Activated naive CD8-positive, alpha-beta T cell treated with anti-CD3 and anti-CD28 coated beads for 36 hours (primary cell): ENCODE results near the gene SORBS1. TPM values are rescaled to one million over a fixed set of nuclear protein-coding genes. Genes with fewer than 3 reads are reported as not detected.

Experiments
- DNase-seq: peaks from one replicate; pipeline ENCODE4 v3.0.0; 2021
- H3K27ac Mint-ChIP-seq: one replicate; pipeline ENCODE4 v1.8.0; 2022; ENCODE audit warnings: mild to moderate bottlenecking, moderate library complexity, mixed read lengths
- H3K27me3 Mint-ChIP-seq: one replicate; pipeline ENCODE4 v1.8.0; 2022; ENCODE audit warnings: mild to moderate bottlenecking, mixed read lengths
- H3K36me3 Mint-ChIP-seq: one replicate; pipeline ENCODE4 v1.8.0; 2021; ENCODE audit warnings: mild to moderate bottlenecking, mixed read lengths
- H3K4me1 Mint-ChIP-seq: one replicate; pipeline ENCODE4 v1.8.0; 2021; ENCODE audit warnings: mixed read lengths
- H3K4me3 Mint-ChIP-seq: one replicate; pipeline ENCODE4 v1.8.0; 2022; ENCODE audit warnings: mild to moderate bottlenecking, moderate library complexity, mixed read lengths
- H3K9me3 Mint-ChIP-seq: one replicate; pipeline ENCODE4 v1.8.0; 2022; ENCODE audit warnings: mixed read lengths
- total RNA-seq, 2 experiments: library from RNA; stranded (reverse); gene quantifications; one replicate each; pipeline ENCODE4 v1.2.3, GENCODE V29; 2021

Gene SORBS1
- total RNA-seq, 2 experiments from 2014 or later = 0.54 to 0.64 TPM

- H3K27me3 Mint-ChIP-seq = peaks cover 10% of the 10 kb centered on the region
- H3K36me3 Mint-ChIP-seq = no peaks in the 10 kb centered on the region
- peaks cover 2% of the 10 kb centered on the region for H3K4me1 Mint-ChIP-seq
- no peak overlapping the region for H3K4me3 Mint-ChIP-seq
- no peak overlapping the region for H3K27ac Mint-ChIP-seq
- no peak for DNase-seq
- H3K9me3 Mint-ChIP-seq = no peaks in the 10 kb centered on the region
Measured at GRCh38 chr10:95464280-95464679, 96.9 kb downstream of the SORBS1 start.

- peaks cover 10% of the 10 kb centered on the region for H3K27me3 Mint-ChIP-seq
- H3K4me3 Mint-ChIP-seq = no peak overlapping the region
- no peak for DNase-seq
- H3K9me3 Mint-ChIP-seq = no peaks in the 10 kb centered on the region
- H3K36me3 Mint-ChIP-seq = no peaks in the 10 kb centered on the region
- peaks cover 2% of the 10 kb centered on the region for H3K4me1 Mint-ChIP-seq
- no peak overlapping the region for H3K27ac Mint-ChIP-seq
Measured at GRCh38 chr10:95462740-95463667, 98.2 kb downstream of the SORBS1 start.

DNA sequence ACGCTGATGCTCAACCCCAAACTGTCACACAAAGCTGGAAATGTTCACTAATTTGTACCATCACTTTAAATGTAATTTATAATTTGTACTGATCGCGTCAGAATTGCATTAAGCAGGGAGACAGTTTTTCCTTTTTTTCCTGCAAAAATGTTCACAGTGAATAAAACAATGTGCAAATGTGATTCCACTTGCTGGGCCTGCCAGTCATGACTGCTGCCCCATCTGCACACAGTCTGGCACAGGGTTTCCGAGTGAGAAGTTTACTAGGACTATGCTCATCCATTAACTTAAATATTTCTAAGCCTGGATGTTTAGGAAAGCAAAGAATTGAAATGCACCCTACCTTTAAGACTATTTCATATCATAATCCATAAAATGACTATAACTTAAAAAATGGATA is 99.6 kb downstream of the SORBS1 start:
- Mint-ChIP-seq H3K27ac (no peak overlapping the region), H3K9me3 (no peaks in the 10 kb centered on the region), H3K27me3 (peaks cover 10% of the 10 kb centered on the region), H3K36me3 (no peaks in the 10 kb centered on the region), H3K4me1 (peaks cover 2% of the 10 kb centered on the region), H3K4me3 (no peak overlapping the region)
- no peak for DNase-seq

GRCh38 chr10:95459446-95460045 is 101.6 kb downstream of the SORBS1 start:
- no peak for DNase-seq
- H3K4me1 Mint-ChIP-seq = no peaks in the 10 kb centered on the region
- no peaks in the 10 kb centered on the region for H3K9me3 Mint-ChIP-seq
- H3K27ac Mint-ChIP-seq = no peak overlapping the region
- no peaks in the 10 kb centered on the region for H3K36me3 Mint-ChIP-seq
- no peak overlapping the region for H3K4me3 Mint-ChIP-seq
- peaks cover 14% of the 10 kb centered on the region for H3K27me3 Mint-ChIP-seq

DNA sequence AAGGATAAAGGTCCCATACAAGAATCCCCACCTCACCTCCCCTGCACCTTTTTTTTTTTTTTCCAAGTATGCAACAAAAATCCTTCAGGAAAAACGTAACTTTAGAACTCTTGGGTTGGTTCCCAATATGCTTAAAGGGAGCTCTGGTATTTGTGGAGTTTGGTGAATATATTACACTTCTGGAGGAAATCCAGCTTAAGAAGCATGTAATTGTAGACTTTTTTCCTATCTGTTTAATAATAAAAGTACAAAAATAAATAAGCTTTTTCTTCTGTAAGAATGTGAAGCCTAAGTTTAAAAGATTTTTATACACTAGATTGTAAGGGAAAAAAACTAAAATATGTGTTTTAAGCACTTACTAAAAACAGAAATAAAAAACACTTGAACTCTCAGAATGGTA is 102.3 kb downstream of the SORBS1 start:
- Mint-ChIP-seq H3K27ac (no peak overlapping the region), H3K4me1 (no peaks in the 10 kb centered on the region), H3K4me3 (no peak overlapping the region), H3K9me3 (no peaks in the 10 kb centered on the region), H3K27me3 (peaks cover 14% of the 10 kb centered on the region), H3K36me3 (no peaks in the 10 kb centered on the region)
- DNase-seq = no peak

DNA sequence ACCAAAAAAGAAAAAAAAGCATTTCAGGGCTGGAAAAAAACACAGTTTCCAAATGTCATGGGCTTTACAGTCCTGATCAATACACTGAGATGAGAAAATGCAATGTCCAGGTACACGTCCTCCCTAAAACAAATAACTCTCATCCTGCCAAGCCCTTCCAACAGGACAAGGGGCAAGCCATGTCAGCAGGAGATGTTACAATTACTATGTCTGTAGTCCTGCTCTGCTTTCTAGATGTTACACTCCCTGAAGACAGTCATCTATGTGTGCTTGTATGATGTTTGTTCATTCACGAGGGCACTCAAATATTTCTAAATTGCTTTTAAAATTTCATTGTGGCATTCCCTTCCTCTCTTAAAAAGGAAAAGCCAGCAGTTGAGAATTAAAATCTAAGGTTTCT is 103.2 kb downstream of the SORBS1 start:
- no peaks in the 10 kb centered on the region for H3K4me1 Mint-ChIP-seq
- no peak for DNase-seq
- H3K36me3 Mint-ChIP-seq = no peaks in the 10 kb centered on the region
- H3K4me3 Mint-ChIP-seq = no peak overlapping the region
- H3K27ac Mint-ChIP-seq = no peak overlapping the region
- H3K9me3 Mint-ChIP-seq = no peaks in the 10 kb centered on the region
- peaks cover 11% of the 10 kb centered on the region for H3K27me3 Mint-ChIP-seq

- no peaks in the 10 kb centered on the region for H3K36me3 Mint-ChIP-seq
- no peaks in the 10 kb centered on the region for H3K9me3 Mint-ChIP-seq
- H3K4me1 Mint-ChIP-seq = no peaks in the 10 kb centered on the region
- H3K4me3 Mint-ChIP-seq = no peak overlapping the region
- no peak overlapping the region for H3K27ac Mint-ChIP-seq
- H3K27me3 Mint-ChIP-seq = peaks cover 9% of the 10 kb centered on the region
- DNase-seq = no peak
Measured at GRCh38 chr10:95457319-95457886, 103.8 kb downstream of the SORBS1 start.

GRCh38 chr10:95456516-95456915 is 104.7 kb downstream of the SORBS1 start:
- H3K9me3 Mint-ChIP-seq = no peaks in the 10 kb centered on the region
- H3K4me3 Mint-ChIP-seq = no peak overlapping the region
- H3K36me3 Mint-ChIP-seq = no peaks in the 10 kb centered on the region
- peaks cover 9% of the 10 kb centered on the region for H3K27me3 Mint-ChIP-seq
- H3K4me1 Mint-ChIP-seq = no peaks in the 10 kb centered on the region
- no peak for DNase-seq
- H3K27ac Mint-ChIP-seq = no peak overlapping the region

DNA sequence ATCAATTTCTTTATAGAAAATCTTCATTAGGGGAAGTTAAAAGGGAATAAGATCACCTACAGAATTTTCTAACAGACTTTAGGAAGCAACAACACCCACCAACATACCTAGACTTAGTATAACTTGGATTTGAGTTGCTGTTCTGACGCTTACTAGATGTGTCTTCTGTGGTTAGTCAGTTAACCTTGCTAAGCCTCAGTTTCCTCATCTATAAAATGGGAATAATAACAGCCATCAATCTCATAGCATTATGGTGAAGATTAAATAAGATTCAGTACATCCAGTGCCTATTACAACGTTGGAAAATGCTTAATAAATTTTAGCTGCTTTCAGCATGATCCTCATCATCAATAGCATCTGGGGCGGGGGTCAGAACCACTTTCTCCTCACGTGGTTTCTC is 106.2 kb downstream of the SORBS1 start:
- H3K9me3 Mint-ChIP-seq = no peaks in the 10 kb centered on the region
- no peaks in the 10 kb centered on the region for H3K36me3 Mint-ChIP-seq
- H3K27me3 Mint-ChIP-seq = peaks cover 12% of the 10 kb centered on the region
- no peak for DNase-seq
- no peaks in the 10 kb centered on the region for H3K4me1 Mint-ChIP-seq
- no peak overlapping the region for H3K4me3 Mint-ChIP-seq
- H3K27ac Mint-ChIP-seq = no peak overlapping the region

- no peak for DNase-seq
- H3K4me1 Mint-ChIP-seq = no peaks in the 10 kb centered on the region
- no peaks in the 10 kb centered on the region for H3K9me3 Mint-ChIP-seq
- no peaks in the 10 kb centered on the region for H3K36me3 Mint-ChIP-seq
- peaks cover 12% of the 10 kb centered on the region for H3K27me3 Mint-ChIP-seq
- no peak overlapping the region for H3K27ac Mint-ChIP-seq
- H3K4me3 Mint-ChIP-seq = no peak overlapping the region
Measured at GRCh38 chr10:95454356-95454755, 106.8 kb downstream of the SORBS1 start.

DNA sequence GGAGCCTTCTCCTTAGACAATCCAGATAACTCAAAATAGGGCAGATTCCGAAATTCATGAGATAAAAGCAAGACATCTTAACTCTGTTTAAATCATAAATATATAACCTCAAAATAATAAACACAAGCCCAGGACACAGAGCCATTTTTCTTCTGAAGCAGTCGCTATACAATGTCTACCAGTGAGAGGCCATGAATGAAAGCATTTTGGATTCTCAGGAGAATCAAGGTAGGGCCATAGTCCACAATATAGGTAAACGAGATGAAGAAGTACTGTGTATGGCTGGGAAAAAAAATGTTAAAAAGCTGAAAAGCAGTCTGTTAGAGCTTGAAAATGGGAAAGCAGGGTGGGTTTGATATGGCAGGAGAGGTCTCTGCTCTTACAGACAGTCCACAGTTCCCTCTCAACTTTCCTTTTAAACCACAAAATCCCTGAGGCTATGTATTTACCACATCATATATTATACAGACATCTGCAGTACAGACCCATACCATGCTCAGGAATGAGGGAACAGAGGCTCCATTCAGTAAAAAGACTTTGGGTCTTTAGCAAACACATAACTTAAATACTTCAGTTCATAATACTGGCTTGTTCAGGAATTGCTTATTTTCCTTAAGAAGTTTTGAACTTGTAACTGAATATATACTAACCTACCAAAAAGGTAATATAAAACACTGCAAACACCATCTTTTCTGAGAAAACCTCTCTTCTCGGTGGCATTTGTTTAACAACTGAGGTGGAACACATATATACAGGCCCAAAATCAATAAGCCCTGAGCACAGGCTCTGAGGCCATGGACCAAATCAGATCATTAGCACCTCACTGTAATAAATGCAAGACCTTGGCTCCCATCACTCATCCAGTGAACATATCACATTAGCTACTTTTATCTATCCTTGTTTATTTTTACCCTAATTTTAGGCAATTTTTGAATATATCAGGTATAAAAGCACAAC is 109.3 kb downstream of the SORBS1 start:
- no peaks in the 10 kb centered on the region for H3K36me3 Mint-ChIP-seq
- no peak overlapping the region for H3K4me3 Mint-ChIP-seq
- no peaks in the 10 kb centered on the region for H3K4me1 Mint-ChIP-seq
- peaks cover 12% of the 10 kb centered on the region for H3K27me3 Mint-ChIP-seq
- DNase-seq = no peak
- H3K9me3 Mint-ChIP-seq = no peaks in the 10 kb centered on the region
- no peak overlapping the region for H3K27ac Mint-ChIP-seq

DNA sequence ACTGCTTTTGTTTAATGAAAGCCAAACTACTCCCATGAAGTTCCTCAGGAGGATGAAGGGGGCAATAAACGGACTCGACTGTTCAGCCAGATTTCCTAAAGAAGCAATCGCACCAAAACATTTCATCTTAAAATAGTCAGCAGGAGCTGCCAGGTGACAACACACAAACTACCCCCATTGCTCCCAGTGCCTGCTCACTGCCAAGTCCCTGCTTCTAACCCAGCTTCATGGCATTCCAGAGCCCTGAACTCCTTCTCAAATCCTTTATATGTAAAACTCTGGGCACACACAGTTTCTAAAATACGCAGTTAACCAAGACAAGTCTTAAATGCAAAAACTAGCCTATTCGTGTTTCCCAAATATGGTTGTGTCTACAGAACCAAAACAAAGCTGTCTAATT is 110.0 kb downstream of the SORBS1 start:
- H3K27ac Mint-ChIP-seq = no peak overlapping the region
- H3K4me3 Mint-ChIP-seq = no peak overlapping the region
- H3K9me3 Mint-ChIP-seq = no peaks in the 10 kb centered on the region

DNA sequence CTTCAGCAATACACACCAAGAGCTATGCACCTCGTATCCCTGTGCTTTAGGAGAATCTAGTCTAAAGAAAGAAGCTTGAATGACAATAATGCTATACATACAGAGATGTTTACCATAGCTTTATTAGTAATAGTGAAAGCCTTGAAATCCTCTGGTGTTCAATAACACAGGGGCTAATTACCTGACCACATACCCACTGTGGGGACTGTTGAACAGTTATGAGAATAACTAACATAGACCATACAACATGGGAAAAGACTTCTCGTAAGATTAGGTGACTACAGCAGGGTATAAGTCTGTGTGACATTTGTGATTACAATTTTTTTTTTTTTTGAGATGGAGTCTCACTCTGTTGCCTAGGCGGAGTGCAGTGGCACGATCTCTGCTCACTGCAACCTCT is 111.0 kb downstream of the SORBS1 start:
- Mint-ChIP-seq H3K27me3 (peaks cover 9% of the 10 kb centered on the region), H3K4me1 (no peaks in the 10 kb centered on the region), H3K4me3 (no peak overlapping the region), H3K36me3 (no peaks in the 10 kb centered on the region), H3K27ac (no peak overlapping the region), H3K9me3 (no peaks in the 10 kb centered on the region)
- DNase-seq = no peak

More for the DNA sequence above, 110.0 kb downstream of the SORBS1 start:
- no peaks in the 10 kb centered on the region for H3K36me3 Mint-ChIP-seq
- H3K27me3 Mint-ChIP-seq = peaks cover 12% of the 10 kb centered on the region
- DNase-seq = no peak
- H3K4me1 Mint-ChIP-seq = no peaks in the 10 kb centered on the region

GRCh38 chr10:95447685-95448084 is 113.5 kb downstream of the SORBS1 start:
- no peaks in the 10 kb centered on the region for H3K36me3 Mint-ChIP-seq
- H3K9me3 Mint-ChIP-seq = no peaks in the 10 kb centered on the region
- H3K4me3 Mint-ChIP-seq = no peak overlapping the region
- no peaks in the 10 kb centered on the region for H3K4me1 Mint-ChIP-seq
- no peak overlapping the region for H3K27ac Mint-ChIP-seq
- peaks cover 8% of the 10 kb centered on the region for H3K27me3 Mint-ChIP-seq
- no peak for DNase-seq
